CD4-positive, alpha-beta T cell treated with Interleukin-17A for 1 hour (primary cell): ENCODE results near the gene STXBP3.
A peak's percentile ranks its signal among the peaks of the same experiment; 100 is the strongest.
"Not testable (repeated sequence)": the region's sequence is repeated elsewhere in the genome, so short reads cannot be mapped to it uniquely, and the experiment has no call there.

ENCODE experiments used
- DNase-seq: peaks from one replicate; pipeline ENCODE4 v3.0.0-alpha.2; 2020

STXBP3 gene

GRCh38 chr1:108746382-108747170 lies at the start of gene STXBP3:
Gene STXBP3 (plus strand): TSS chr1:108746674. CDS start chr1:108746738, 64 bp downstream.
- DNase-seq, result peak; percentile 99

- no peak for DNase-seq
Measured at GRCh38 chr1:108699375-108700332, 46.8 kb upstream of the STXBP3 start.

GRCh38 chr1:108701176-108701849 lies 45.2 kb upstream of the STXBP3 start:
- DNase-seq, result no peak

- DNase-seq, result not testable (repeated sequence)
Measured at GRCh38 chr1:108702109-108702508, 44.4 kb upstream of the STXBP3 start.

GRCh38 chr1:108703939-108704338 lies 42.5 kb upstream of the STXBP3 start:
- DNase-seq, result peak; percentile 70

- DNase-seq, result no peak
Measured at GRCh38 chr1:108704496-108704895, 42.0 kb upstream of the STXBP3 start.

- DNase-seq, result no peak
Measured at GRCh38 chr1:108706643-108707042, 39.8 kb upstream of the STXBP3 start.

- DNase-seq, result peak; percentile 83
Measured at GRCh38 chr1:108708691-108709660, 37.5 kb upstream of the STXBP3 start.

- no peak for DNase-seq
Measured at GRCh38 chr1:108712606-108713150, 33.8 kb upstream of the STXBP3 start, which contains the start of gene FNDC7. Gene FNDC7 (plus strand): TSS chr1:108712908. CDS start chr1:108712934, 26 bp downstream.

GRCh38 chr1:108715932-108716331 lies 30.5 kb upstream of the STXBP3 start:
- DNase-seq, result no peak

GRCh38 chr1:108716437-108717230 lies 29.8 kb upstream of the STXBP3 start:
- no peak for DNase-seq

GRCh38 chr1:108717774-108718316 lies 28.6 kb upstream of the STXBP3 start:
- no peak for DNase-seq

GRCh38 chr1:108718927-108719655 lies 27.4 kb upstream of the STXBP3 start:
- DNase-seq, result no peak

GRCh38 chr1:108719656-108720435 lies 26.6 kb upstream of the STXBP3 start:
- no peak for DNase-seq

- no peak for DNase-seq
Measured at GRCh38 chr1:108722292-108722691, 24.2 kb upstream of the STXBP3 start.

GRCh38 chr1:108725906-108726305 lies 20.6 kb upstream of the STXBP3 start:
- no peak for DNase-seq

GRCh38 chr1:108728327-108728923 lies 18.0 kb upstream of the STXBP3 start:
- DNase-seq, result no peak

GRCh38 chr1:108729481-108729880 lies 17.0 kb upstream of the STXBP3 start:
- DNase-seq, result no peak
